ENCODE results near the gene CD160. TPM values are rescaled to one million over a fixed set of nuclear protein-coding genes. Genes with fewer than 3 reads are reported as not detected.

CD160 gene
- total RNA-seq, 1 donor from 2014 or later, result not detected

Other genes with a start within 250 kb of the CD160 start
- gene GPR89A, start 111.5 kb upstream of the CD160 start, total RNA-seq (ENCODE audit: unreplicated experiment), result 31.4 TPM
- gene PDZK1, start 12.1 kb upstream of the CD160 start, total RNA-seq (ENCODE audit: unreplicated experiment), result 1.7 TPM
- 20.5 TPM for gene RNF115, start 104.6 kb downstream of the CD160 start, total RNA-seq (ENCODE audit: unreplicated experiment)
- gene POLR3C, start 104.7 kb downstream of the CD160 start, total RNA-seq (ENCODE audit: unreplicated experiment), result 43.4 TPM
- gene NUDT17, start 126.1 kb downstream of the CD160 start, total RNA-seq (ENCODE audit: unreplicated experiment), result 2.4 TPM
- 20.3 TPM for gene PIAS3, start 139.6 kb downstream of the CD160 start, total RNA-seq (ENCODE audit: unreplicated experiment)
- 2.1 TPM for gene ANKRD35, start 166.4 kb downstream of the CD160 start, total RNA-seq (ENCODE audit: unreplicated experiment)
- 1.1 TPM for gene ITGA10, start 190.6 kb downstream of the CD160 start, total RNA-seq (ENCODE audit: unreplicated experiment)
- 24.7 TPM for gene PEX11B, start 199.2 kb downstream of the CD160 start, total RNA-seq (ENCODE audit: unreplicated experiment)
- 206 TPM for gene RBM8A, start 208.0 kb downstream of the CD160 start, total RNA-seq (ENCODE audit: unreplicated experiment)
- gene LIX1L, start 238.5 kb downstream of the CD160 start, total RNA-seq (ENCODE audit: unreplicated experiment), result 20.3 TPM
- 0.59 TPM for gene ANKRD34A, start 245.1 kb downstream of the CD160 start, total RNA-seq (ENCODE audit: unreplicated experiment)
- 13.2 TPM for gene POLR3GL, start 245.2 kb downstream of the CD160 start, total RNA-seq (ENCODE audit: unreplicated experiment)

Data from glutamatergic neuron (in vitro differentiated cells).